Natural killer cell (primary cell): ENCODE data around the gene R3HDM2. TPM values are rescaled to one million over a fixed set of nuclear protein-coding genes. Genes with fewer than 3 reads are reported as not detected.

ENCODE experiments used
- ATAC-seq, 3 donors: fragments of 150-1000 bp in 2 of 3; fragments of 200-7000 bp in 1 of 3; cut with Tn5 transposase; 1 replicate in 1 of 3; 2 replicates in 2 of 3; pipeline ENCODE4 v1.10.0; 2021; ENCODE audit warnings: mild to moderate bottlenecking in 2 of 3, moderate library complexity in 2 of 3
- DNase-seq, 2 donors: peaks; one replicate each; pipeline versions ENCODE4 v3.0.0 to v3.0.0-alpha.2; 2013 to 2021; ENCODE audit warnings: mixed read lengths in 1 of 2
- H3K27ac ChIP-seq: one replicate; pipeline ENCODE4 v1.5.1; 2013; ENCODE audit warnings: mild to moderate bottlenecking, low read length
- H3K27me3 ChIP-seq: one replicate; pipeline ENCODE4 v1.6.1; 2013; ENCODE audit warnings: low read length; ENCODE audit not compliant: control insufficient read depth, insufficient read depth
- H3K36me3 ChIP-seq: one replicate; pipeline ENCODE4 v1.6.1; 2013; ENCODE audit warnings: low read length; ENCODE audit not compliant: control insufficient read depth, insufficient read depth
- H3K4me1 ChIP-seq: one replicate; pipeline ENCODE4 v1.6.1; 2013; ENCODE audit warnings: low read length; ENCODE audit not compliant: control insufficient read depth, insufficient read depth
- H3K4me3 ChIP-seq: one replicate; pipeline ENCODE4 v1.5.1; 2013; ENCODE audit warnings: low read length
- H3K9me3 ChIP-seq: one replicate; pipeline ENCODE4 v1.6.1; 2013; ENCODE audit warnings: low read length; ENCODE audit not compliant: control insufficient read depth, insufficient read depth
- H3K27ac Mint-ChIP-seq, 2 donors: one replicate each; pipeline ENCODE4 v1.8.0; 2022; ENCODE audit warnings: mild to moderate bottlenecking in 2 of 2, mixed read lengths in 2 of 2, moderate library complexity in 1 of 2
- H3K27me3 Mint-ChIP-seq, 2 donors: one replicate each; pipeline ENCODE4 v1.8.0; 2022; ENCODE audit warnings: low read depth in 2 of 2, mixed read lengths in 2 of 2
- H3K36me3 Mint-ChIP-seq: one replicate; pipeline ENCODE4 v1.8.0; 2022; ENCODE audit warnings: mixed read lengths
- H3K4me1 Mint-ChIP-seq, 2 donors: one replicate each; pipeline ENCODE4 v1.8.0; 2022; ENCODE audit warnings: mixed read lengths in 2 of 2
- H3K4me3 Mint-ChIP-seq: one replicate; pipeline ENCODE4 v1.8.0; 2022; ENCODE audit warnings: mild to moderate bottlenecking, moderate library complexity, mixed read lengths
- H3K9me3 Mint-ChIP-seq, 2 donors: one replicate each; pipeline ENCODE4 v1.8.0; 2022; ENCODE audit warnings: mixed read lengths in 2 of 2
- WGBS: methylation state at CpG from one replicate; pipeline ENCODE4 v1.1.7; 2013; ENCODE audit warnings: missing lambda C conversion rate; ENCODE audit not compliant: insufficient coverage; 5-methylcytosine and 5-hydroxymethylcytosine counted together
- intact Hi-C: fragments of 100-400 bp; cut with micrococcal nuclease; formaldehyde crosslinking; loops from one replicate; pipeline ENCODE4 v1.14.2; 2022
- total RNA-seq, 4 donors: library from RNA; stranded (reverse); fragments of 120-200 nt in 1 of 4; gene quantifications; one replicate each; pipeline versions ENCODE4 v1.2.3 to v1.2.4, GENCODE V29; 2013 to 2022
- TF ChIP-seq, protein P1 (sequence below): fragments of 200-600 bp; IDR thresholded peaks from one replicate; pipeline ENCODE4 v1.8.0; 2022; ENCODE audit warnings: antibody characterized with exemption

Gene R3HDM2
- total RNA-seq, 3 donors from 2014 or later (not counting 1 experiment from before 2014, with no cell fraction given) = 110 to 124 (median 123) TPM

DNA sequence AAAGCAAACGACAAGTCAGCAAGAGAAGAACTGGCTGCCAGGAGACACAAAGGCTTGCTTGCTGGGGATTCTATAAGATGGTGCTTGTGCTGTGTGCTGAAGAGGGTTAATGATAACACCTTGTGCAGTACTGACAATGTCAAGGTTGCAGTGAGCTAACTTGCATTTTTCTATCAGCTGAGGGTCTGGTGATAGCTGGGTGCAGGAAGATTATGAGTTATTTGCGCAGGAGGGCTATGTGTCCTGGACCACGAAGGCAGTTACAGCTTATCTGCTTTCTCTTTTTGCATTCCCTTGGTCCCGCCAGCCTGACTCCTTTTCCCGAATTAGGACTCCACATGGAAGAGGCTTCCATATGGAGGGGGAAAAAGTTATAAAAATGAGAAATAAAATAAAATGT, 42.4 kb downstream of the R3HDM2 start:
- intact Hi-C loops = no loop called here
- Histone ChIP-seq H3K4me3 (no peak overlapping the region), H3K27ac (no peak overlapping the region), H3K27me3 (no peaks in the 10 kb centered on the region), H3K9me3 (no peaks in the 10 kb centered on the region), H3K4me1 (no peaks in the 10 kb centered on the region), H3K36me3 (peaks cover 5% of the 10 kb centered on the region)
- peaks cover 10 to 12% of the 10 kb centered on the region in 2 donors for H3K4me1 Mint-ChIP-seq
- TF ChIP-seq, protein P1, sequence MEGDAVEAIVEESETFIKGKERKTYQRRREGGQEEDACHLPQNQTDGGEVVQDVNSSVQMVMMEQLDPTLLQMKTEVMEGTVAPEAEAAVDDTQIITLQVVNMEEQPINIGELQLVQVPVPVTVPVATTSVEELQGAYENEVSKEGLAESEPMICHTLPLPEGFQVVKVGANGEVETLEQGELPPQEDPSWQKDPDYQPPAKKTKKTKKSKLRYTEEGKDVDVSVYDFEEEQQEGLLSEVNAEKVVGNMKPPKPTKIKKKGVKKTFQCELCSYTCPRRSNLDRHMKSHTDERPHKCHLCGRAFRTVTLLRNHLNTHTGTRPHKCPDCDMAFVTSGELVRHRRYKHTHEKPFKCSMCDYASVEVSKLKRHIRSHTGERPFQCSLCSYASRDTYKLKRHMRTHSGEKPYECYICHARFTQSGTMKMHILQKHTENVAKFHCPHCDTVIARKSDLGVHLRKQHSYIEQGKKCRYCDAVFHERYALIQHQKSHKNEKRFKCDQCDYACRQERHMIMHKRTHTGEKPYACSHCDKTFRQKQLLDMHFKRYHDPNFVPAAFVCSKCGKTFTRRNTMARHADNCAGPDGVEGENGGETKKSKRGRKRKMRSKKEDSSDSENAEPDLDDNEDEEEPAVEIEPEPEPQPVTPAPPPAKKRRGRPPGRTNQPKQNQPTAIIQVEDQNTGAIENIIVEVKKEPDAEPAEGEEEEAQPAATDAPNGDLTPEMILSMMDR = no peak
- no peak overlapping the region for H3K4me3 Mint-ChIP-seq
- no peaks in the 10 kb centered on the region for H3K27me3 Mint-ChIP-seq
- 94% methylated on average over 5 of the region's 5 CpGs for WGBS
- ATAC-seq (no peak), DNase-seq (no peak)
- H3K9me3 Mint-ChIP-seq = no peaks in the 10 kb centered on the region
- no peak overlapping the region for H3K27ac Mint-ChIP-seq
- H3K36me3 Mint-ChIP-seq = no peaks in the 10 kb centered on the region

DNA sequence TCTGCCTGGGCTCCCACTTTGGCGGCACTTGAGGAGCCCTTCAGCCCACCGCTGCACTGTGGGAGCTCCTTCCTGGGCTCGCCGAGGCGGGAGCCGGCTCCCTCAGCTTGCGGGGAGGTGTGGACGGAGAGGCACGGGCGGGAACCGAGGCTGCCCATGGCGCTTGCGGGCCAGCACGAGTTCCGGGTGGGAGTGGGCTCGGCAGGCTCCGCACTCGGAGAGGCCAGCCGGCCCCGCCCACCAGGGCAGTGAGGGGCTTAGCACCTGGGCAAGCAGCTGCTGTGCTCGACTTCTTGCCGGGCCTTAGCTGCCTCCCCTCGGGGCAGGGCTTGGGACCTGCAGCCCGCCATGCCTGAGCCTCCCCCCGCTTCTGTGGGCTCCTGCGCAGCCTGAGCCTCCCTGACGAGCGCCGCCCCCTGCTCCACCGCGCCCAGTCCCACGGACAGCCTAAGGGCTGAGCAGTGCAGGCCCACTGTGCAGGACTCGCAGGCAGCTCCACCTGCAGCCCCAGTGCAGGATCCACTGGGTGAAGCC, 44.6 kb downstream of the R3HDM2 start:
- Histone ChIP-seq H3K27ac (no peak overlapping the region), H3K9me3 (no peaks in the 10 kb centered on the region), H3K4me1 (no peaks in the 10 kb centered on the region), H3K36me3 (peaks cover 5% of the 10 kb centered on the region), H3K27me3 (no peaks in the 10 kb centered on the region), H3K4me3 (no peak overlapping the region)
- intact Hi-C loops = no loop called here
- DNase-seq (no peak), ATAC-seq (no peak)
- 97% methylated on average over 33 of the region's 33 CpGs for WGBS
- Mint-ChIP-seq H3K4me3 (no peak overlapping the region), H3K27ac (no peak overlapping the region), H3K36me3 (no peaks in the 10 kb centered on the region), H3K27me3 (no peaks in the 10 kb centered on the region), H3K9me3 (no peaks in the 10 kb centered on the region), H3K4me1 (peaks cover 10 to 12% of the 10 kb centered on the region in 2 donors)
- TF ChIP-seq, protein P1 = no peak

DNA sequence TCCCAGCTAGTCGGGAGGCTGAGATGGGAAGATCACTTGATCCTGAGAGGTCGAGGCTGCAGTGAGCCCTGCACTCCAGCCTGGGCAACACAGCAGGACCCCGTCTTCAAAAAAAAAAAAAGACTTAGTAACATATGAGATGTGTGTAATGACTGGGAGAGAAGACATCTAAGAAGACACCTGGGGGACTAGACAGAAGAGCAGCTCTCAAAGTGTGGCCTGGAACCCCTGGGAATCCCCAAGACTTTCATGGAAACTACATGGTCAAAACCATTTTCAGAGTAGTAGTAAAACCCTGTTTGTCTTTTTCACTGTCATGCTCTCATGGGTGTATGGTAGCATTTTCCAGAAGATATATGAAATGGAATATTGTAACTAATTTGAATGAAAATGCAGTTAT, 45.3 kb downstream of the R3HDM2 start:
- H3K36me3 Mint-ChIP-seq = no peaks in the 10 kb centered on the region
- no peak for ATAC-seq
- no peak for DNase-seq
- no peaks in the 10 kb centered on the region for H3K9me3 Mint-ChIP-seq
- intact Hi-C loops = no loop called here
- TF ChIP-seq, protein P1 = no peak
- 100% methylated on average over 3 of the region's 3 CpGs for WGBS
- no peak overlapping the region for H3K4me3 ChIP-seq
- no peaks in the 10 kb centered on the region for H3K9me3 ChIP-seq
- peaks cover 12 to 14% of the 10 kb centered on the region in 2 donors for H3K4me1 Mint-ChIP-seq
- no peaks in the 10 kb centered on the region for H3K27me3 Mint-ChIP-seq
- peaks cover 5% of the 10 kb centered on the region for H3K36me3 ChIP-seq
- no peak overlapping the region for H3K27ac ChIP-seq
- H3K4me3 Mint-ChIP-seq = no peak overlapping the region
- H3K27me3 ChIP-seq = no peaks in the 10 kb centered on the region
- H3K4me1 ChIP-seq = no peaks in the 10 kb centered on the region
- H3K27ac Mint-ChIP-seq = no peak overlapping the region

DNA sequence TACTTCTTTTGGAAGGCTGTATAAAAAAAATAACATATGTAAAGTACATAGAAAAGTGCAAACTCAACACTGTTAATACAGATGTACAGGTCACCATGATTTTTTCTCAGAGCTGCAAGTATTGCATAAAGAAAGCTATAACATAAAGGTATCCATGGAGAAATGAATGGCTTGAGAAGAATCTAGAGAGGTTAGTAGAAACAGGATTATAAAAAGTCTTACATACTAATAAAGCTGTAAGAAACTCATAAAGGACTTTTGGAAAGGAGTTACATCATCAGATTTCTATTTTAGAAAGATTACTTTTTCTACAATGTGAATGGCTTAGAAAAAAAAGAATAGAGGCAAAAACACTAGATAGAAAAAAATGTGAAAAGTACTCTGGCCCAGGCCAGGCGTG, 46.4 kb downstream of the R3HDM2 start:
- H3K36me3 ChIP-seq = no peaks in the 10 kb centered on the region
- no peaks in the 10 kb centered on the region for H3K27me3 ChIP-seq
- TF ChIP-seq, protein P1 = no peak
- no peak overlapping the region for H3K27ac ChIP-seq
- no peak overlapping the region for H3K4me3 ChIP-seq
- Mint-ChIP-seq H3K9me3 (no peaks in the 10 kb centered on the region), H3K4me3 (no peak overlapping the region), H3K27me3 (no peaks in the 10 kb centered on the region), H3K36me3 (no peaks in the 10 kb centered on the region), H3K4me1 (peaks cover 8 to 10% of the 10 kb centered on the region in 2 donors), H3K27ac (peak overlapping the region in 1 of 2 donors; percentile 54)
- ATAC-seq (no peak), DNase-seq (no peak)
- intact Hi-C loops = no loop called here
- no peaks in the 10 kb centered on the region for H3K4me1 ChIP-seq
- 89% methylated on average over 1 of the region's 1 CpG for WGBS
- no peaks in the 10 kb centered on the region for H3K9me3 ChIP-seq
